Activated CD4-positive, alpha-beta T cell treated with anti-CD3 and anti-CD28 coated beads for 1 hour (primary cell): Measurements from ENCODE around the gene PCDHGC5.

ENCODE experiments used
- DNase-seq: peaks from one replicate; pipeline ENCODE4 v3.0.0-alpha.2; 2020

The PCDHGC5 gene

DNA sequence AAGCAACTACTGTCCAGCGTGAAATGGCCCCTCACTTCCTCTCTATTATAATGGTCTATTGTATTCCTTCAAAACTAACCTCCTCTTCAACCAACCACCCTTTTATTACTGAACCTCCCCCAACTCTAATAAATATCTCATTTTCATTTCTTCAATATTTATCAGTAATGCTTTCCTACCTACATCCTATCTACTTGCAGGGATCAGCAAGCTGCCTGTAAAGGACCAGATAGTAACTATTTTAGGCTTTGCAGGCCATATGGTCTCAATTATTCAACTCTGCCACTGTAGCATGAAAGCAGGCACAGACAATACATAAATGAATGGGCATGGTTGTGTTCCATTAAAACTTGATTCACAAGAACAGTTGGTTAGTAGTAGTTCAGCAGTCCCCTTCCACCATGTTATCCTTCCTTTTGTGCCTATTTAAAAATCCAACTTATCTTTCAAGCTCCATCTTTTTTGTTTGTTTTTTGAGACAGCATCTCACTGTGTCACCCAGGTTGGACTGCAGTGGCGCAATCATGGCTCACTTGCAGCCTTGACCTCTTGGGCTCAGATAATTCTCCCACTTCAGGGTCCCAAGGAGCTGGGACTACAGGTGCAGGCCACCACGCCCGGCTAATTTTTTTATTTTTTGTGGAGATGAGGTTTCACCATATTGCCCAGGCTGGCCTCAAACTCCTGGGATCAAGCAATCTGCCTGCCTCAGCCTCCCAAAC, 45.8 kb downstream of the PCDHGC5 start:
- no peak for DNase-seq
